Right atrium auricular region (tissue), 2 donors: ENCODE data around the gene KLHL21. TPM values are rescaled to one million over a fixed set of nuclear protein-coding genes. Genes with fewer than 3 reads are reported as not detected.
"Not testable (repeated sequence)": the region's sequence is repeated elsewhere in the genome, so short reads cannot be mapped to it uniquely, and the experiment has no call there.

Source experiments
- DNase-seq: peaks from one replicate; pipeline ENCODE4 v3.0.0-alpha.2; 2019; ENCODE audit warnings: low spot score
- H3K27ac ChIP-seq, 2 donors: fragments of 200-600 bp; sonication (generic); 1 replicate in 1 of 2; 2 replicates in 1 of 2; pipeline ENCODE4 v1.5.1; 2016 to 2019
- H3K27me3 ChIP-seq, 2 donors: fragments of 200-600 bp; sonication (generic); one replicate each; pipeline versions ENCODE4 v1.5.1 to v1.6.0; 2017 to 2019
- H3K36me3 ChIP-seq: fragments of 200-600 bp; sonication (generic); one replicate; pipeline ENCODE4 v1.5.1; 2016
- H3K4me1 ChIP-seq, 2 donors: fragments of 200-600 bp; sonication (generic); one replicate each; pipeline versions ENCODE4 v1.5.1 to v1.6.0; 2017 to 2019
- H3K4me3 ChIP-seq, 2 donors: fragments of 200-600 bp; sonication (generic); 1 replicate in 1 of 2; 2 replicates in 1 of 2; pipeline ENCODE4 v1.5.1; 2017 to 2019; ENCODE audit warnings: mild to moderate bottlenecking in 1 of 2, moderate library complexity in 1 of 2
- H3K9me3 ChIP-seq, 2 donors: fragments of 200-600 bp; sonication (generic); one replicate each; pipeline ENCODE4 v1.5.1; 2019
- total RNA-seq, 2 donors: library from RNA; depleted of rRNA; stranded (reverse); fragments of >200 nt; gene quantifications; one replicate each; pipeline ENCODE4 v1.1.0, GENCODE V29; 2016
- TF ChIP-seq, protein P1 (sequence below), 2 donors: fragments of 200-600 bp; sonication (generic); IDR thresholded peaks; one replicate each; pipeline ENCODE4 v1.5.1; 2019; ENCODE audit warnings: antibody characterized with exemption in 2 of 2

Gene KLHL21, protein sequence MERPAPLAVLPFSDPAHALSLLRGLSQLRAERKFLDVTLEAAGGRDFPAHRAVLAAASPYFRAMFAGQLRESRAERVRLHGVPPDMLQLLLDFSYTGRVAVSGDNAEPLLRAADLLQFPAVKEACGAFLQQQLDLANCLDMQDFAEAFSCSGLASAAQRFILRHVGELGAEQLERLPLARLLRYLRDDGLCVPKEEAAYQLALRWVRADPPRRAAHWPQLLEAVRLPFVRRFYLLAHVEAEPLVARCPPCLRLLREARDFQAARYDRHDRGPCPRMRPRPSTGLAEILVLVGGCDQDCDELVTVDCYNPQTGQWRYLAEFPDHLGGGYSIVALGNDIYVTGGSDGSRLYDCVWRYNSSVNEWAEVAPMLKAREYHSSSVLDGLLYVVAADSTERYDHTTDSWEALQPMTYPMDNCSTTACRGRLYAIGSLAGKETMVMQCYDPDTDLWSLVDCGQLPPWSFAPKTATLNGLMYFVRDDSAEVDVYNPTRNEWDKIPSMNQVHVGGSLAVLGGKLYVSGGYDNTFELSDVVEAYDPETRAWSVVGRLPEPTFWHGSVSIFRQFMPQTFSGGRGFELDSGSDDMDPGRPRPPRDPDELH
- 10 to 100 TPM; 61.6 to 83.0 TPM for total RNA-seq

DNA sequence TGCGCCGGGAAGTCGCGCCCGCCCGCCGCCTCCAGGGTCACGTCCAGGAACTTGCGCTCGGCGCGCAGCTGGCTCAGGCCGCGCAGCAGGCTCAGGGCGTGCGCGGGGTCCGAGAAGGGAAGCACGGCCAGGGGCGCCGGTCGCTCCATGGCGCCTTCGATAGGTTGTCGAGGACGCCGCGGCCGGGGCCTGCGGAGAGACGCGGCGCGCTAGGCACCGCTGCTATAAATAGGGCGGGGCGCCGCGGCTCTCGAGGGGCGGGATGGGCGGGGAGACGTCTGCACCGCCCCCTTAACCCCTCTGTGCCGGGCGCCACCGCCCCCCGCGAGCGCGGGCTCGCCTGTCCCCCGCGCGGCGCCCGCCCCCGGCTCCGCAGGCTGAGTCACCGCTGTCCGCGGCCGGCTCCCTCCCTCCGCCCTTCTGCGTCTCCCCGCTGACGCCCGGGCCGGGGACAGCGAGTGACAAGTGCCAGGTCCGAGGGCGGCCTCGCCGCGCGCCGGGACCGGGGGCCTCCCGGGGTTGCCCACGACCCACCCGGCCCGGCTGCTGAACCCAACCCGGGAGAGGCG is at the start of gene KLHL21:
KLHL21 (minus strand) TSS at position 201 of the 569 bp plus-strand sequence; CDS start at position 149, 52 bp downstream.
- peaks cover 0 to 59% of the 10 kb centered on the region in 2 donors for H3K4me1 ChIP-seq
- H3K4me3 ChIP-seq, result peak within 1 kb of the TSS; percentile 76 to 79
- TF ChIP-seq, protein P1, sequence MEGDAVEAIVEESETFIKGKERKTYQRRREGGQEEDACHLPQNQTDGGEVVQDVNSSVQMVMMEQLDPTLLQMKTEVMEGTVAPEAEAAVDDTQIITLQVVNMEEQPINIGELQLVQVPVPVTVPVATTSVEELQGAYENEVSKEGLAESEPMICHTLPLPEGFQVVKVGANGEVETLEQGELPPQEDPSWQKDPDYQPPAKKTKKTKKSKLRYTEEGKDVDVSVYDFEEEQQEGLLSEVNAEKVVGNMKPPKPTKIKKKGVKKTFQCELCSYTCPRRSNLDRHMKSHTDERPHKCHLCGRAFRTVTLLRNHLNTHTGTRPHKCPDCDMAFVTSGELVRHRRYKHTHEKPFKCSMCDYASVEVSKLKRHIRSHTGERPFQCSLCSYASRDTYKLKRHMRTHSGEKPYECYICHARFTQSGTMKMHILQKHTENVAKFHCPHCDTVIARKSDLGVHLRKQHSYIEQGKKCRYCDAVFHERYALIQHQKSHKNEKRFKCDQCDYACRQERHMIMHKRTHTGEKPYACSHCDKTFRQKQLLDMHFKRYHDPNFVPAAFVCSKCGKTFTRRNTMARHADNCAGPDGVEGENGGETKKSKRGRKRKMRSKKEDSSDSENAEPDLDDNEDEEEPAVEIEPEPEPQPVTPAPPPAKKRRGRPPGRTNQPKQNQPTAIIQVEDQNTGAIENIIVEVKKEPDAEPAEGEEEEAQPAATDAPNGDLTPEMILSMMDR (IDR thresholded peaks at IDR 0.05), result no peak
- no peaks in the 10 kb centered on the region for H3K27me3 ChIP-seq
- peak within 1 kb of the TSS; percentile 99 to 100 for H3K27ac ChIP-seq
- peak; percentile 93 for DNase-seq
- peaks cover 15% of the 10 kb centered on the region for H3K36me3 ChIP-seq
- no peaks in the 10 kb centered on the region for H3K9me3 ChIP-seq

DNA sequence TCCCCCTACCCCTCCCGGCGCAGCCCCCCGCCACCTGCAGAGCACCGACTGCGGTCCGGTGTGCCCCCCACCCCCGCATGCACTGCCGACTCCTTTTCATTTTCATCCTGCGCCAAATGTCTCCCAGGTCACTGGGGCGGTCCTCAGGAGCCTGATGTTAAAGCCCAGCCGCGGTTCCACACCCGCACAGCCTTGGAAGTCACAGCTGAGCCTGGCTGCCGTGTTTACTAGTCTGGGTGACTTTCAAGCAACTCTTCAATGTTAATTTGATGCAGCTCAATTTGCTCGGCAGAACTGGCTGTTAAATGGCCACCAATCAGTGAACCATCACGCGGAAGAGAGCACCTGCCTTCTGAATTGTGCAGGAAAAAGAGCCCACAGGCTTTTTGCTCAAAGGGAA is 49.2 kb upstream of the KLHL21 start:
- Histone ChIP-seq H3K36me3 (peaks cover 31% of the 10 kb centered on the region), H3K27ac (no peak overlapping the region), H3K27me3 (no peaks in the 10 kb centered on the region), H3K4me3 (no peak overlapping the region), H3K9me3 (no peaks in the 10 kb centered on the region), H3K4me1 (no peaks in the 10 kb centered on the region)
- no peak for DNase-seq
- TF ChIP-seq, protein P1 (IDR thresholded peaks at IDR 0.05), result no peak

DNA sequence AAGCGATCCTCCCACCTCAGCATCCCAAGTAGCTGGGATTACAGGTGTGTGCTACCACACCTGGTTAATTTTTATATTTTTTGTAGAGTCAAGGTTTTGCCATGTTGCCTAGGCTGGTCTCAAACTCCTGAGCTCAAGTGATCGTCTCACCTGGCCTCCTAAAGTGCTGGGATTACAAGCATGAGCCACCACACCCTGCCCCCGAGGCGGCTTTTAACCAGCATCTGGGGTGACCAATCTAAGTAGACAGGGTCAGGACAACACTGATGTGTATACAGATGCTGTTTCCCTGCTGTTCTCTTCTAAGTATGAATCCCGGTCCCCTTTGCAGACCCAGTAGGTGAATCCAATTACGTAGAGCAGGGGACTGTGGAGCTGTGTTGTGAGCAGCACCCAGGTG is 45.9 kb upstream of the KLHL21 start:
- TF ChIP-seq, protein P1 (IDR thresholded peaks at IDR 0.05), result no peak
- DNase-seq, result no peak
- Histone ChIP-seq H3K36me3 (peaks cover 44% of the 10 kb centered on the region), H3K27me3 (no peaks in the 10 kb centered on the region), H3K4me1 (no peaks in the 10 kb centered on the region), H3K9me3 (no peaks in the 10 kb centered on the region), H3K4me3 (no peak overlapping the region), H3K27ac (no peak overlapping the region)

DNA sequence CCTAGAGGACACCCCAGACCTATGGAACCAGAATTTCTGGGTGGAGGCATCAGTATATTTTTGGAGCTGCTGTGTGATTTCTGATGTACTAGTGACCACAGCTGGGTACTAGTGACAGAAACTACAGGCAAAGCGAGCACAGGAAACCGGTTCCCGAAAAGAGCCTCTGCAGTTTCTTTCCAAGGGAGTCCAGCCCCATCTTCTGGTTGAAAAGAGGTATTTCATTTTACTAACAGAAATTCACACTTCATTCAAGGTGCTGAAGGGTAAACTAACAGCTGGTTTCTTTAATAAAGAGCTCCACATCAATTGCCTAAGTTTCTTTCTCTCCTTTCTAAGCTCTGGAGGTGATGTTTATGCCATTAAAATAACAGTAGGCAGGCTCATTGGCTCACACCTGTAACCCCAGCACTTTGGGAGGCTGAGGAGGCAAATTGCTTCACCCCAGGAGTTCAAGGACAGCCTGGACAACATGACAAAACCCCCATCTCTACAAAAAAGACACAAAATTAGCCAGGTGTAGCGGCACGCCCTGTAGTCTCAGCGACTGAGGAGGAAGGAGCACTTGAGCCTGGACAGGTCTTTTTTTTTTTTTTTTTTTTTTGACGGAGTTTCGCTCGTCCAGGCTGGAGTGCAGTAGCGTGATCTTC is 44.0 kb upstream of the KLHL21 start:
- H3K27me3 ChIP-seq, result no peaks in the 10 kb centered on the region

DNA sequence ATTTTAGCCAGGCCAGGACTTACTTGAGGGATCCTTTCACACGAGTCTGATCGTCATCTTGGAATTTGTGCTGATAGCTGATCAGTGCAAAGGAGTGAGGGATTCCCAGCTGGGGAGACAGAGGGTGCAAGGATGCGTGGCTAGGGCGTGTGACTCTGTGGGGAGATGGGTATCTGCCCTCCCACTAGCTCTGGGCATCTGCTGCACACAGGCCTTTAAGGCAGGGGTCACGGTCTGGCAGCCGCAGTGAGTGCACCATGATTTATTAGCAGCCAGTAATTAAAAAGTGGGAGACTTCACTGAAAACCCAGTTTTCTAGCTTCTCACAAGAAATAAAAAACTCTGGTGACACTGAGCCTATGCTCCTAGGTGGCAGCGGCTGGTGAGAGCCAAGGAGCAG is 42.3 kb upstream of the KLHL21 start:
- Histone ChIP-seq H3K27ac (no peak overlapping the region), H3K9me3 (no peaks in the 10 kb centered on the region), H3K4me3 (no peak overlapping the region), H3K4me1 (no peaks in the 10 kb centered on the region), H3K36me3 (peaks cover 44% of the 10 kb centered on the region), H3K27me3 (no peaks in the 10 kb centered on the region)
- DNase-seq, result no peak
- TF ChIP-seq, protein P1 (IDR thresholded peaks at IDR 0.05), result no peak

More for the DNA sequence above, 44.0 kb upstream of the KLHL21 start:
- Histone ChIP-seq H3K9me3 (no peaks in the 10 kb centered on the region), H3K36me3 (peaks cover 35% of the 10 kb centered on the region), H3K27ac (no peak overlapping the region), H3K4me3 (no peak overlapping the region), H3K4me1 (no peaks in the 10 kb centered on the region)
- DNase-seq, result no peak
- TF ChIP-seq, protein P1 (IDR thresholded peaks at IDR 0.05), result peak; percentile 53 to 70

DNA sequence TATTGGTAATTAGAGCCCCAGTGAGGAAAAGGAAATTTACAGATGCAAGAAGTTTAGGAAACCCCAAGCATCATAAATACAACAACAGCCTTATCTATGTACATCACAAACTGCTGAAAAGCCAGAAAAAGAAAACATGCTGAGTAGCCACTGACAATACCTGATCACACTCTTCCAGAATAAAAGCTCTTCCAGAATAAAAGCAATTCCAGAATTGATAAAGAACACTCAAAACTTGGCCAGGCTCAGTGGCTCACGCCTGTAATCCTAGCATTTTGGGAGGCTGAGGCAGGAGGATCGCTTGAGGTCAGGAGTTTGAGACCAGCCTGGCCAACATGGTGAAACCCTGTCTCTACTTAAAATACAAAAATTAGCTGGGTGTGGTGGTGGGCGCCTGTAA is 38.2 kb upstream of the KLHL21 start:
- not testable (repeated sequence) for H3K9me3 ChIP-seq, H3K4me1 ChIP-seq, H3K27me3 ChIP-seq, DNase-seq, H3K27ac ChIP-seq, H3K4me3 ChIP-seq
- peaks cover 75% of the 10 kb centered on the region for H3K36me3 ChIP-seq
